ENCODE results near the gene CDC42EP3. TPM values are rescaled to one million over a fixed set of nuclear protein-coding genes. Genes with fewer than 3 reads are reported as not detected.

The CDC42EP3 gene
- total and polyA plus RNA-seq, 12 donors: 4.2 to 30.2 (median 10.7) TPM

DNA sequence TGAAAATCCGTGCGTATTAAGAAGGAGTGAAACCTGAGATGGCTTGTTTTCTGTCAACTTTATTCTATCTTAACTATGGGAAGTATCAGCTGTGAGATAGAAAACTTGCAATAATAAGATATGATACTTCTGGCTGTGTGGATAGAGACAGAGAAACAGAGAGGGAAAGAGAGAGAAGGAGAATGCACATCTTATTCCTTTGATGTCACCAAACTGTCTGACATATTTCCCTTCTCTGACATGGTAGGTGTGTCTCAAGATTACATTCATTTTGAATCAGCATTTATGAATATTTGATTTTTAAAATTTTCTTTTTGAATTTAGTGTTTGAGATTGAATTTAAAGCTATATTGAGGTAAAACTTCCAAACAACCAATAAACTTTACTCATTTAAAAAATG, 69.4 kb downstream of the CDC42EP3 start:
- no peak overlapping the region for H3K27ac ChIP-seq
- H3K4me3 ChIP-seq: no peak overlapping the region
- H3K36me3 ChIP-seq (replicated peaks in 1 of 2): no peaks in the 10 kb centered on the region
- 66 to 73% (median 69%) methylated on average over 2 of the region's 2 CpGs for WGBS, 4 donors
- no peaks in the 10 kb centered on the region for H3K27me3 ChIP-seq
- intact Hi-C loops (cut with DNase I): no loop called here
- H3K4me1 ChIP-seq (replicated peaks in 1 of 2): no peaks in the 10 kb centered on the region
- no peaks in the 10 kb centered on the region for H3K9me3 ChIP-seq (replicated peaks in 1 of 3)
- TF ChIP-seq POLR2A (IDR thresholded peaks at IDR 0.05) (no peak), CTCF (IDR thresholded peaks at IDR 0.05) (no peak)
- no peak for DNase-seq

GRCh38 chr2:37601569-37601968, 69.9 kb downstream of the CDC42EP3 start:
- intact Hi-C loops (cut with DNase I): no loop called here
- Histone ChIP-seq H3K27ac (no peak overlapping the region), H3K27me3 (no peaks in the 10 kb centered on the region), H3K9me3 (replicated peaks in 1 of 3) (no peaks in the 10 kb centered on the region), H3K4me1 (replicated peaks in 1 of 2) (no peaks in the 10 kb centered on the region), H3K36me3 (replicated peaks in 1 of 2) (no peaks in the 10 kb centered on the region), H3K4me3 (no peak overlapping the region)
- 49 to 58% (median 56%) methylated on average over 1 of the region's 1 CpG for WGBS, 4 donors
- no peak for DNase-seq
- no peak for TF ChIP-seq POLR2A (IDR thresholded peaks at IDR 0.05)

DNA sequence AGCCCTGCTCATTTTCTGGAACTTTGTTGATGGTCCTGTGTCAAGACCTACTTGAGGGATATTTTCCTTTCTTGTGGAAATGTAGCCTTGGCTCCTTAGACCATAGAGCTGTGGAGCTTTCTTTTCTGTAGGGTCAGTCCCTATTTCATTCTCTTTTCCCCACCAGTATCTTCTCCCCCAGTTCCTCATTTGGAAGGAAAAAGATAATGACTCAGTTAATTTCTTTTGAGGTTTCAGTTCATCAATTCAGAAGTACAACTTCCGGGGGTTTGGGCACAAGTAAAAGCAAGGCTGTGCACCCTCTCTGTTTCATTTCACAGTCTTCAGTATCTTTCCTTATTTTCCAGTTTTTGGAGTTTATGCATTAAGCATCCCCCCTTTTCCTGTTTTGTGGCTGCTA, 70.7 kb downstream of the CDC42EP3 start:
- Histone ChIP-seq H3K4me3 (no peak overlapping the region), H3K27ac (no peak overlapping the region), H3K9me3 (replicated peaks in 1 of 3) (no peaks in the 10 kb centered on the region), H3K27me3 (no peaks in the 10 kb centered on the region), H3K4me1 (replicated peaks in 1 of 2) (no peaks in the 10 kb centered on the region), H3K36me3 (replicated peaks in 1 of 2) (no peaks in the 10 kb centered on the region)
- DNase-seq: no peak
- intact Hi-C loops (cut with DNase I): no loop called here
- TF ChIP-seq POLR2A (IDR thresholded peaks at IDR 0.05) (no peak), CTCF (IDR thresholded peaks at IDR 0.05) (no peak)
- 52 to 62% (median 56%) methylated on average over 1 of the region's 1 CpG for WGBS, 4 donors

- intact Hi-C loops (cut with DNase I): no loop called here
- WGBS, 4 donors: 84 to 91% (median 89%) methylated on average over 10 to 17 of the region's 17 CpGs
- DNase-seq: no peak
- no peaks in the 10 kb centered on the region for H3K4me1 ChIP-seq (replicated peaks in 1 of 2)
- no peak overlapping the region for H3K4me3 ChIP-seq
- TF ChIP-seq CTCF (IDR thresholded peaks at IDR 0.05) (no peak), POLR2A (IDR thresholded peaks at IDR 0.05) (no peak)
- no peaks in the 10 kb centered on the region for H3K27me3 ChIP-seq
- H3K36me3 ChIP-seq (replicated peaks in 1 of 2): no peaks in the 10 kb centered on the region
- no peak overlapping the region for H3K27ac ChIP-seq
- H3K9me3 ChIP-seq (replicated peaks in 1 of 3): no peaks in the 10 kb centered on the region
Measured at GRCh38 chr2:37599688-37600525, 71.5 kb downstream of the CDC42EP3 start.

DNA sequence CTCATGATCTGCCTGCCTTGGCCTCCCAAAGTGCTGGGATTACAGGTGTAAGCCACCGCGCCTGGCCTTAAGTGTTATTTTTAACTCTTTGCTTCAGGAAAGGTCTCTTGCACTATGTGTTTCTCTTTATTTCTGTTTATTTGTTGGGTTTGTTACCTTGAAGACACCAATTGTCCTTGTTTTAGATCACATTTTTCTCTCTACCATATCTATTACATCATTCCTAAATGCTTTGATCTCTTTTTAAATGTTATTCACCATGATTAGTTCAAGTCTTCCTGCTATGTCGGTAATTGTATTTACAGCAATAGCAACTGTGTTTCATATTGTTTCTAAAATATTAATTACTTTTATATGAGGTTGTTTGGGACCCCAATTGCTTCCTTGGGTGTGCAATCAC, 77.7 kb downstream of the CDC42EP3 start:
- H3K4me3 ChIP-seq: no peak overlapping the region
- H3K27me3 ChIP-seq: no peaks in the 10 kb centered on the region
- no peak for DNase-seq
- TF ChIP-seq CTCF (IDR thresholded peaks at IDR 0.05) (no peak), POLR2A (IDR thresholded peaks at IDR 0.05) (no peak)
- intact Hi-C loops (cut with DNase I): no loop called here
- no peaks in the 10 kb centered on the region for H3K9me3 ChIP-seq (replicated peaks in 1 of 3)
- H3K4me1 ChIP-seq (replicated peaks in 1 of 2): no peaks in the 10 kb centered on the region
- no peaks in the 10 kb centered on the region for H3K36me3 ChIP-seq (replicated peaks in 1 of 2)
- no peak overlapping the region for H3K27ac ChIP-seq
- 59 to 89% (median 74%) methylated on average over 3 of the region's 3 CpGs for WGBS, 4 donors

Data from adrenal gland (tissue), 12 donors.